HG02642 (cell line): Measurements from ENCODE around the gene STAC3.
A peak's percentile ranks its signal among the peaks of the same experiment; 100 is the strongest.

Source experiments
- ATAC-seq: cut with Tn5 transposase; IDR thresholded peaks from one replicate; pipeline ENCODE4 v1.9.1; 2021; ENCODE audit warnings: mild to moderate bottlenecking; ENCODE audit not compliant: unreplicated experiment, poor library complexity

Gene STAC3

DNA sequence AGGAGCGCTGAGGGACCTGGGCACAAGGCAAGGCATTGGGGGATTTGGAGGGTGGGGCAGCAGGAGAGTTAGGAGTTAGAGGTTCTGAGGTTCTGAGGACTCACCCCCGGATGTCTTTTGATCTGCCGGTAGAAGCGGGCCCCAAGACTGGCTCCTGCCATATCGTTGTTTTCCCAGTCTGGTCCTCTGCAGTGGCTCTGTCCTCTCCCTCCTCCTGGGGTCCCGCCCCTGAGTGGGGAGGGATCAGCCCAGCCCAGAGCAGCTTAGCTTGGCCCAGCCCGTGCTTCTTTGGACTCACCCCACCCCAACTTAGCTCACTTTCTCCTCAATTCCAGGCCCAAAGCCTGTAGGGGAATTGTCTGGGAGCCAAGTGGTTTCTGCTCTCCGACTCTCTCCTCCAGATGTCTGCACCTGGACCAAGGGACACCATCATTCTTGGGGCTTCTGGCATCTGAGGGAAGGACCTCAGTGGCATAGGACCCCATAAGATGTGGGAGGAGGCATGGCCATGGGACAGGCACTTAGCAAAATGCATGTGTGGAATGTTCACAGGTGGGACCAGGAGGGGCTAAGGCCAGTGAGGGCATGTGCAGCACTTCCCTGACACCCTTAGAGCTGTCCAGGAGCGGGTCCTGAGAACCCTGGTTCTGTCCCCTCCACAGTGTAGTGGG lies 13.9 kb downstream of the STAC3 start:
- no peak for ATAC-seq

GRCh38 chr12:57236201-57236924 lies 14.6 kb downstream of the STAC3 start:
- no peak for ATAC-seq

GRCh38 chr12:57235728-57236131 lies 15.3 kb downstream of the STAC3 start:
- ATAC-seq, result no peak

- ATAC-seq, result no peak
These were observed 15.8 kb downstream of the STAC3 start for GRCh38 chr12:57235017-57235727.

DNA sequence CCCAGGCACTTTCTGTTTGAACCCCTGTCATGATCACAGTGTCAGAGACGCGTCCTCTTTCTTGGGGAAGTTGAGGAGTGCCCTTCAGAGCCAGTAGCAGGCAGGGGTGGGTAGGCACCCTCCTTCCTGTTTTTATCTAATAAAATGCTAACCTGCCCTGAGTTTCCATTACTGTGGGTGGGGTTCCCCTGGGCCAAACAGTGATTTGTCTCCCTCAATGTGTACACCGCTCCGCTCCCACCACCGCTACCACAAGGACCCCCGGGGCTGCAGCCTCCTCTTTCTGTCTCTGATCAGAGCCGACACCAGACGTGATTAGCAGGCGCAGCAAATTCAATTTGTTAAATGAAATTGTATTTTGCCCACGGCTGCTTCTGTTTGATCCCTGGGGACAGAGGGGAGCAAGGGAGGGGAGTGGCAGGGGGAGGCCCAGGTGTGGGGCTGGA lies 16.4 kb downstream of the STAC3 start:
- no peak for ATAC-seq

DNA sequence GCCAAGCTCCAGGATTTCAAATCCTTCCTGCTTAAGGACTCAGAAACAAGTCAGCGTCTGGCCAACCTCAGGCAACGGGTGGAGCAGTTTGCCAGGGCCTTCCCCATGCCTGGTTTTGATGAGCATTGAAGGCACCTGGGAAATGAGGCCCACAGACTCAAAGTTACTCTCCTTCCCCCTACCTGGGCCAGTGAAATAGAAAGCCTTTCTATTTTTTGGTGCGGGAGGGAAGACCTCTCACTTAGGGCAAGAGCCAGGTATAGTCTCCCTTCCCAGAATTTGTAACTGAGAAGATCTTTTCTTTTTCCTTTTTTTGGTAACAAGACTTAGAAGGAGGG lies 16.8 kb downstream of the STAC3 start:
- ATAC-seq, result no peak

DNA sequence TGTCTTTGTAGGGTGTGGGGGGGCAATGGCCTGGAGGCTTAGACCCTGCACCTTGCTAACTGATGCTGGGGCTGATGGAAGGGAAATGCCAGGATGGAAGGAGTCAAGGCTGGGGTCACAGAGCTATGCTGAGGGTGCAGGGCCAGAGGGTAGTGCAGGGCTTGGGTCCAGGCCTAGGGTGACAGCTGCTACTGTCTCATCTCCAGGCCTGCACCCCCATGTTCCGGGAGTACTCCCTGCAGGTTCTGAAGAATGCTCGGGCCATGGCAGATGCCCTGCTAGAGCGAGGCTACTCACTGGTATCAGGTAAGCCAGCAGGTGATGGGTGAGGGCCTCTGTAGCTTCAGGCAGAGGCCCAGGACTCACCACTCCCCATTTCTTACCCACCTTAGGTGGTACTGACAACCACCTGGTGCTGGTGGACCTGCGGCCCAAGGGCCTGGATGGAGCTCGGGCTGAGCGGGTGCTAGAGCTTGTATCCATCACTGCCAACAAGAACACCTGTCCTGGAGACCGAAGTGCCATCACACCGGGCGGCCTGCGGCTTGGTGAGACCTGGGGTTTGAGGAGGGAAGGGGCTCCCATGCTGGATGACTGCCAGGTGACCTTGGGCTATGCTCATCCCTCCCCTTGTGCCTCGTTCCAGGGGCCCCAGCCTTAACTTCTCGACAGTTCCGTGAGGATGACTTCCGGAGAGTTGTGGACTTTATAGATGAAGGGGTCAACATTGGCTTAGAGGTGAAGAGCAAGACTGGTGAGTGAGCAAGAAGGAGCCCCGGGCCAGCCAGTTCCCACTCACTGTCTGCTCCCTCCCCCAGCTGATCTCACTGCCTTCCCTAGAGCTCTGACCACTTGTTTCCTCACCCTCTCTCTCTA lies 17.4 kb downstream of the STAC3 start:
- ATAC-seq, result no peak

DNA sequence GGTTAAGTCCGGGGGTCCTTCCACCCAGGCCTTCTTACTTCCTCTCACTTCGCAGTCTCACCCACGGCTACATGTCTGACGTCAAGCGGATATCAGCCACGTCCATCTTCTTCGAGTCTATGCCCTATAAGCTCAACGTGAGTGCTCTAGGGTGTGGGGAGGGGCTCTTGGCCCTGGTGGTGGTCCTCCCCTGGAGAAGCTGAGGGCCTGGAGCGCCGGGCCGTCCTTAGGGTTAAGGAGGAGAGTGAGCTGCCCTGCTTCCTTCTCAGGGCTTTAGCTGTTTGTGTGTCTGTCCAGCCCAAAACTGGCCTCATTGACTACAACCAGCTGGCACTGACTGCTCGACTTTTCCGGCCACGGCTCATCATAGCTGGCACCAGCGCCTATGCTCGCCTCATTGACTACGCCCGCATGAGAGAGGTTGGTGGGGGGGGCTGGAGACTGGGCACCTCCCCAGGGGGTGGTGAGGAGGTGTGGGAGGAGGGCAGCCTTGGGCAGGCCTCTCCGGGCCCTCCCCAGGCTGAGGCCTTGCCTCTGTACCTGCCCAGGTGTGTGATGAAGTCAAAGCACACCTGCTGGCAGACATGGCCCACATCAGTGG lies 18.7 kb downstream of the STAC3 start:
- ATAC-seq, result no peak

DNA sequence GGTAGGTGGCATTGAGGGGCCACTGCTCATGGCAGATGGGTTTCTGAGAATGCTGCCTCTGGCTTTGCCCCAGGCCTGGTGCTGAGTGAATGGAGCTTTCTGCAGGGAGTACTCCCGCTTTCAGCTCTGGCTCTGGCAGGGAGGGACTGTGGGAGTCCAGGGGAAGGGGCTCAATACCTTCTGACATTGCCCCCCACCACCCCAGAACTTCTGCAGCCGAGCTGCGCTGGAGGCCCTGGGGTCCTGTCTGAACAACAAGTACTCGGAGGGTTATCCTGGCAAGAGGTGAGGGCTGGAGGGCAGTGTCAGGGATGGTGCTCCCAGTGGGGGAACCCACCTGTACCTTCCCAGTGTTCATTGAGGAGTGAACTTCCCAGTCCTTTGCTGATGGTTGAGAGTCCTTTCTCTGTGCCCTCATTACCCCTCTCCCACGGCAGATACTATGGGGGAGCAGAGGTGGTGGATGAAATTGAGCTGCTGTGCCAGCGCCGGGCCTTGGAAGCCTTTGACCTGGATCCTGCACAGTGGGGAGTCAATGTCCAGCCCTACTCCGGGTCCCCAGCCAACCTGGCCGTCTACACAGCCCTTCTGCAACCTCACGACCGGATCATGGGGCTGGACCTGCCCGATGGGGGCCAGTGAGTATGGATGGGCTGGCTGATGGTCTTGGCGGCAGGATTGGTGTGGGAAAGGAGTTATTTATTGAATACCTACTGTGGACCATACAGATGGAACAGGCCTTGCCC lies 19.5 kb downstream of the STAC3 start:
- no peak for ATAC-seq

DNA sequence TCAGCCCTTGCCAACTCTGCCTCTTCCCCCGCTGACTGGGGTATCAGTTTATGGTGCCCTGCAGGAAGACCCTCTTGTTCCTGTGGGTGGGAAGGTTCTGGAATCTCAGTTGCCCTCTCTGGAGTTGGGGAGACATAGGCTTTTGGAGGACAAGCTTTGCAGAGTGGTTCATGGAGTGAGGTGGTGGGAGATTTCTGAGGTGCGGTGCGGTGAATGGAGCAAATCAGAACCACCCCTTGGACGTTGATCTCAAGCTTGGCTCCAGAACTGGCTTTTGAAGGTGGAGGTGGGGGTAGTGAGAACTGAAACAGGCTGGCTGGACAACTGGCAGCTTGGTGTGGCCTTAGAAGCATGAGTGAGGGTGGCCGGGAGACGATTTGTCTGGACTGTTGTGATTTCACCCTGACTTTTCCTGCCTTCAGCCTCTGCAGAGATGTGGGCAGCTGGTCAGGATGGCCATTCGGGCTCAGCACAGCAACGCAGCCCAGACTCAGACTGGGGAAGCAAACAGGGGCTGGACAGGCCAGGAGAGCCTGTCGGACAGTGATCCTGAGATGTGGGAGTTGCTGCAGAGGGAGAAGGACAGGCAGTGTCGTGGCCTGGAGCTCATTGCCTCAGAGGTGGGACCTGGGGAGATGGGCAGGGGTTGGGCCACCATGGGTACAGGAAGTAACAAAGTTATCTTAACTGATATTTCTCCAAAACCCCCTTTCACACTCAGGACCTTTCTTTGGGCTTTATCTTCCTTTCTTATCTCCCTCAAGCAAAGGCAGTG lies 20.4 kb downstream of the STAC3 start:
- ATAC-seq, result no peak

- peak; percentile 73 for ATAC-seq
These were observed 21.2 kb downstream of the STAC3 start, which contains the start of gene SHMT2 for GRCh38 chr12:57229634-57230380. TSS of gene SHMT2 (plus strand) at chr12:57229711. CDS start at chr12:57229779, 68 bp downstream.

DNA sequence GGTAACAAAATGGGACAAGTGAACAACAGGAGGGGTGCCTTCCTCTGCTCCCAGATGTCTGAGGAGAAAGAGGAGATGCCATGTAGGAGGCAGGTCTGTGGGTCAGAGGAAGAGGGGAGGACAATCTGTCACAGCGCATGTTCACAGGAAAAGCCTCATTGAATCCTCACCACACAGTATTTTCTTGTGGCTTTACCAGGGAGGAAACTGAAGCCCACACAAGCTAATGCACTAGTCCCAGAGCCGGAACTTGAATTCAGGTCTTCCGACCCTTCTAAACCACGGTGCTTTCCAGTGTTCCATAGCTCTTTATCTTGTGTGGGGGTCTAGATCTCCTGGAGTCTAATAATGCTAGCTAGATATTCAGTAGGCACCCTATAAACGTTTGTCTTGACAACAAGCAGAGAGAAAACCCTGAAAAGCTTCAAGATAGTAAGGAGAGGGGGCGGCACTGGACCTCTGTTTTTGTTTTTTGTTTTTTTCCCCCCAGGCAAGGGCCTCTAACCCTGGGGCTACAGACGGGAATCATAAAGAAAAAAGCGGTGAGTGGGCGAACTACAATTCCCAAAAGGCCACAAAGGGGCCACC lies 21.8 kb downstream of the STAC3 start:
- no peak for ATAC-seq

DNA sequence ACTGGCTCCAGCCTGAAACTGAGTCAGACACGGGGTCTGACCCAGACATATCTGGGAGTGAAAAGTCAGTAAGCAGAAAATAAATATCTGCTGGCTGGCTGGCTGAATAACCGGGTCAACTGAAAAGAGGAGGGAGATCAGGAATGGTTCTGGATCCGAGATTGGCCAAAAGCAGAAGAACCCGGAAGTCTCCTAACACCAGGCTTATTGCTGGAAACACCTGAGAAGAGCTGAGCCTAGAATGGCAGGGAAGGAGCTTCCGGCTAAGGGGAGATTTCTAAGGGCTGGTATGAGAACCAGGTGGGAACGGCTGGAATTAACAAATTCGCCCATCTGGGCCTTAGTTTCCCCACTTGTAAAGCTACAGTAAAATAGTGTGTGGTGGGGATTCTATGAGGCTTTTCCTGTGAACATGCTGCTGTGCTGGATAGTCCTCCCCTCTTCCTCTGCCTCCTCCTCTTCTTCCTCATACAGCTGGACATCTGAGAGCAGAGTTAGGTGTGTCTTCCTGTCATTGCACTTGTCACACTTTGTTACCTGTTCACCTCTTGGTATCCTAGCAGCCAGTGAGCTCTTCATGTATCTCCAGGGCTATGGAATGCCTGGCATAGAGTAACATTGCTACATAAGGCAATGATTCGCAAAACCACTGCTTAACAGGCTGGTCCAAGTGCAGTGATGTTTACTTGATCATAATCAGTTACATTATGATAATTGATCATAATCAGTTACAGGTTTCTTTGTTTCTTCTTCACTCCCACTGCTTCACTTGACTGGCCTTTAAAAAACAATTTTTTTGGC lies 23.5 kb downstream of the STAC3 start:
- ATAC-seq, result no peak

DNA sequence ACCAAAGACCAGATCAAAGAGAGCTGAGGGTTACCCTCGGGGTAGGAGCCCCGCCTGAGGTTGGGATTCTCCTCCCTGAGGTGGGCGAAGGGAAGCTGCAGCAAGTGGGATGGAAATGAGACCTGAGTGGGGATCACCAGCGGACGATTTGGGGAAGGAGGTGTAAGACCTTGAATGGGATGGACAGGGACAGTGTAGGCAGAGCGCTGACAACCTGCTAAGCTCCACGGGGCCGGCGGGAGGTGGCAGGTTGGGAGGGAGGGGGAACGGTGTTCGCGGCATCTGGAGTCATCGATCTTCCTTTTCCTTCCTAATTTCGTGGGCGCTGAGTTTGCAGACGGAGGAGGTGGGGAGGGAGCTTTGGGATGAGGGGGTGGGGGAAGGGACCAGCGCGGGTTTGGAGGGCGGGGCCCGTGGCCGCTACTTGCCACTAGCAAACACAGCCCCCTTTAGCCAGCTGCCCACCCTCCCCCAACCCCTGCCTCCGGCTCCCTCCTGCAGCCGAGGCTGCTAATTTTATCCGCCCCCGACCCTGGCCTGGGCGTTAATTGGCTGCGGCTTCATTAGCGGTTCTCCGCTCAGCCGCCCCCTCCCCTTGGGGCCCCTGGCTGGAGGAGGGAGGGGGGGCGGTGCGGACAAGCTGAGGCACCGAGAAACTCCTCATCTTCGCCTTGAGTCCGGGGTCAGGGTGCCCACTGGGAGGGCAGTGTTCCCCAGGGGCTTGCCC lies 24.2 kb downstream of the STAC3 start:
- ATAC-seq, result no peak

DNA sequence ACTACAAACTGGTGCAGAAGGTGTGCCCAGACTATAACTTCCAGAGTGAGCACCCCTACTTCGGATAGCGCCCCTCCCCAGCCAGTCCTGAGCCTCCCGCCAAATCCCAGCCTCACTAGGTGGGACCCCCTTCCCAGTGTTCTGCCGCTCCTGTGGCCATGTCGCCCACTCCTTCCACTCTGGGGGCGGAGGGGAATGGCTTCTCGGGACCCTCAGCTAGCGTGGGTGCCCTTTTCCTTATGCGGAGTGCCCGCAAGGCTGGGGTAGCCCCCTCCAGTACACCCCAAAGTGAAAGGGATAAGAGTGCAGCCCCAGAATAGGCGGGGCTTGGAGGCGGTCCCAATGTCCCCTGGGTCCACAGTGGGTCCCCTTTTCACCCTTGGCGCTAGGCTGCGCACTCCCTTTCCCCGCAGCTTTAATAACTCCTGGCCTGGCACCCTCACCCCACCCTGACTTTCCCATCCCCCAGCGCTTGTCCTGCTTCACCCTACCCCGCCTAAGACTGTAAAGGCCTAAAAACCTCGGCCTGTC lies 25.2 kb downstream of the STAC3 start:
- ATAC-seq, result no peak
